Measurements from ENCODE around the gene PSD2. TPM values are rescaled to one million over a fixed set of nuclear protein-coding genes. Genes with fewer than 3 reads are reported as not detected.

PSD2 gene
- total and polyA plus RNA-seq, 7 donors, result under 0.01 to 0.28 (median 0.10) TPM; not detected in 4

DNA sequence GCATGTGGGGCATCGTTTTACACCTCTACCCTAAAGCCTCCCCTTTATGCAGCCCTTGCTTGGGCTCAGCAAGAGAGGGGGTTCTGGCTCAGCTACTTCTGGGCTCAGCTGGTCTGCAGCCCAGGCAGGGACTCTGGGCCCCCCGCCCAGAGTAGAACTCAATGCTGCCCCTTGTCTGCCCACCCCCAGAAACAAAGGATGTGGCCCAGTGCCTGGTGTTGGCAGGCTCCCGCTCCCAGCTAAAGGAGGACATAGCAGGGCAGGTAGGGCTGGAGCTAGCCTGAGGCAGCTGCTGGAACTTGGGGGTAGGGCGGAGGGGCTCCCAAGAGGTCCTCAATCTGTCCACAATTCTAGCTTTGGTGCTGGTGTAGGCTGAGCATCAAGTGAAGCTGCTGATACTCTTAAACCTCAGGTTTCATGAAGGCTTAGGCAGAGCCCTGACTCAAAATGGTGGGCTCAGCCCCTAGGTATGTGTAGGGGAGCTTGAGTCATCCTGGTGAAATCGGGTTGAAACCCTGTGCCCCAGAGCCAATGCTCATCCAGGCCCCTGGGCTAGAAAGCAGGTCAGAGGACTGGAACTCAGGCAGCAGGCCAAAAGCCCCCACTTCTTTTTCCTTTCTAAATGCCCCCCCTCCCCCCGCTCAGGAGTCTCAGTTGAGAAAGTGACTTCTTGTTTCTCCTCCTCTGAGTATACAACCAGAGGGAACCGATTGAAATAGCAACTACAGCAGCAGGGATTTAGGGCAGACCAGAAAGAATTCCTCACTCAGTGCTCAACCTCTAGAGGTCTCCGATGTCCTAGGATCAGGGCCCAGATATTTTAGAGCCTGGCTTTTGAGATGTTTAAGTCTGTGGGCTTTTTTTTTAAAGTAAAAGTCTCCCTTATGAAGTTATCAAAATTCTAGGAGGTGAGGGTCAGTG lies 11.4 kb downstream of the PSD2 start:
- no peak overlapping the region for H3K27ac ChIP-seq
- no peaks in the 10 kb centered on the region for H3K36me3 ChIP-seq
- H3K27me3 ChIP-seq, result peaks cover 0 to 21% (median 5%) of the 10 kb centered on the region in 3 donors
- H3K4me3 ChIP-seq, result no peak overlapping the region
- intact Hi-C loops (cut with DNase I), result no loop called here
- WGBS, 2 donors, result 64 to 67% methylated on average over 8 of the region's 8 CpGs
- no peak for DNase-seq
- H3K9me3 ChIP-seq, result no peaks in the 10 kb centered on the region
- TF ChIP-seq, protein P1, sequence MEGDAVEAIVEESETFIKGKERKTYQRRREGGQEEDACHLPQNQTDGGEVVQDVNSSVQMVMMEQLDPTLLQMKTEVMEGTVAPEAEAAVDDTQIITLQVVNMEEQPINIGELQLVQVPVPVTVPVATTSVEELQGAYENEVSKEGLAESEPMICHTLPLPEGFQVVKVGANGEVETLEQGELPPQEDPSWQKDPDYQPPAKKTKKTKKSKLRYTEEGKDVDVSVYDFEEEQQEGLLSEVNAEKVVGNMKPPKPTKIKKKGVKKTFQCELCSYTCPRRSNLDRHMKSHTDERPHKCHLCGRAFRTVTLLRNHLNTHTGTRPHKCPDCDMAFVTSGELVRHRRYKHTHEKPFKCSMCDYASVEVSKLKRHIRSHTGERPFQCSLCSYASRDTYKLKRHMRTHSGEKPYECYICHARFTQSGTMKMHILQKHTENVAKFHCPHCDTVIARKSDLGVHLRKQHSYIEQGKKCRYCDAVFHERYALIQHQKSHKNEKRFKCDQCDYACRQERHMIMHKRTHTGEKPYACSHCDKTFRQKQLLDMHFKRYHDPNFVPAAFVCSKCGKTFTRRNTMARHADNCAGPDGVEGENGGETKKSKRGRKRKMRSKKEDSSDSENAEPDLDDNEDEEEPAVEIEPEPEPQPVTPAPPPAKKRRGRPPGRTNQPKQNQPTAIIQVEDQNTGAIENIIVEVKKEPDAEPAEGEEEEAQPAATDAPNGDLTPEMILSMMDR (IDR thresholded peaks at IDR 0.05), result no peak
- TF ChIP-seq POLR2AphosphoS5 (IDR thresholded peaks at IDR 0.05), result no peak
- no peak for TF ChIP-seq POLR2A (IDR thresholded peaks at IDR 0.05)
- TF ChIP-seq EP300 (IDR thresholded peaks at IDR 0.05), result no peak
- no peaks in the 10 kb centered on the region for H3K4me1 ChIP-seq

DNA sequence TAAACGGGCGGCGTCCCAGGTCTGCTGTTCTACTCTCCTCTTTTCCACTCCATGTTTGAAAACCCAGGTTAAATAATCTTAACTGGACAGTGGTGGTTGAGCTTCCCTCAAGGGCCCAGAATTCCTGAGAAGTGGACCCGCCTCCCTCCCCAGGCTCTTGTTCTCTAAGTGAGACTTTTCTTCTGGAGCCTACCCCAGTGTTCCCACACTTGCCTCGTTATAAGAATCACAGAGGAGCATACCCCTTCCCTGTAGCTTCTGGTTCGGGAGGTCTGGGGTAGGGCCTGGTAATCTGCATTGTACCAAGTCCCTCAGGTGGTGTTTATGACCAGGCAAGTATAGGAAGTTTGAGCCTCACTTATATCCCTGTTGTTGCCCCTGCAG lies 12.0 kb downstream of the PSD2 start:
- 67% methylated on average over 6 of the region's 6 CpGs for WGBS, 2 donors
- no peak overlapping the region for H3K4me3 ChIP-seq
- H3K36me3 ChIP-seq, result no peaks in the 10 kb centered on the region
- TF ChIP-seq POLR2AphosphoS5 (IDR thresholded peaks at IDR 0.05) (no peak), EP300 (IDR thresholded peaks at IDR 0.05) (no peak), POLR2A (IDR thresholded peaks at IDR 0.05) (no peak)
- TF ChIP-seq, protein P1 (IDR thresholded peaks at IDR 0.05), result no peak
- no peak for DNase-seq
- H3K4me1 ChIP-seq, result no peaks in the 10 kb centered on the region
- H3K27me3 ChIP-seq, result peaks cover 0 to 14% (median 5%) of the 10 kb centered on the region in 3 donors
- H3K27ac ChIP-seq, result no peak overlapping the region
- H3K9me3 ChIP-seq, result no peaks in the 10 kb centered on the region
- intact Hi-C loops (cut with DNase I), result no loop called here

DNA sequence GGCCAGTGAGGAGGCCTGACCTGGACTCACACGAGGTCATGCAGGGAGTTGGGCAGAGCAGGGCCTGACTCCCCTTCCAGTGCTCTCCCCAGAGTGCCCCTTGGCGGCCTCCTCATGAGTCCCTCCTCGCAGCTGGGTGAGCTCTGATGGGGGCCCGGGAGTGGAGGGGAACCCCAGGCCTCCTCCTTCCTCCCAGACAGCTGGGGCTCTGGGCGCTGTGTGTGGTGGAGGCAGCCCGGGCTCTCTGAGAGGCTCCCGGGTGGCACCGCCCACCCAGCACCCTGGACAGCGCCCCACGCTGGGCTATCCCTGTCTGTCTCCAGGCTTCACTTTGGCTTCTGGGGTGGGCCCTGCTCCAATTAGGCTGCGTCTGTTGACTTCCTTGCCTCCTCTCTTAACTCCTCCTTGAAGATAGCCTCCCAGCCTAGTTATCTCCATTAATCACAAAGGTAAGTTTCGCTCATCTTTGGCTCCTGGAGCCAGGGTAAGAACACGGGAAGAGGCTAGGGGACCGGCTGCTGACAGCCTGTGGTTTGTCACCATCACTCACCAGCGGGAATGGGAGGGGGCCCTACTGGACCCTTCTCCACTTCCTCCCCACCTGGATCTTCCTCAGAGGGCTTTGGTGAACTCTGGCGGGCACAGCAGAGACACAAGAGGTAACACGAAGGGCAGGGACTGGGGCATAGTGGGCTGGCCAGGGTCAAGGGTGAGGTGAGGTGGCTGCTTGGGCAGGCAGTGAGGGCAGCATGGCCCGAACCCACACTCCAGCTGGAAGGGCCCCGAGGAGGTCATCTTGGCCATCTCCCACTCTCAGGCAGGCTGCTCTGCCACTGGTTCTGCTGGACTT lies 13.1 kb downstream of the PSD2 start:
- H3K36me3 ChIP-seq, result no peaks in the 10 kb centered on the region
- TF ChIP-seq POLR2AphosphoS5 (IDR thresholded peaks at IDR 0.05), result no peak
- TF ChIP-seq EP300 (IDR thresholded peaks at IDR 0.05), result no peak
- TF ChIP-seq POLR2A (IDR thresholded peaks at IDR 0.05), result no peak
- TF ChIP-seq, protein P1 (IDR thresholded peaks at IDR 0.05), result no peak
- H3K4me3 ChIP-seq, result no peak overlapping the region
- peaks cover 0 to 12% (median 2%) of the 10 kb centered on the region in 3 donors for H3K27me3 ChIP-seq
- no peak for DNase-seq
- H3K4me1 ChIP-seq, result no peaks in the 10 kb centered on the region
- no peak overlapping the region for H3K27ac ChIP-seq
- intact Hi-C loops (cut with DNase I), result no loop called here
- no peaks in the 10 kb centered on the region for H3K9me3 ChIP-seq
- WGBS, 2 donors, result 35 to 36% methylated on average over 19 of the region's 19 CpGs

DNA sequence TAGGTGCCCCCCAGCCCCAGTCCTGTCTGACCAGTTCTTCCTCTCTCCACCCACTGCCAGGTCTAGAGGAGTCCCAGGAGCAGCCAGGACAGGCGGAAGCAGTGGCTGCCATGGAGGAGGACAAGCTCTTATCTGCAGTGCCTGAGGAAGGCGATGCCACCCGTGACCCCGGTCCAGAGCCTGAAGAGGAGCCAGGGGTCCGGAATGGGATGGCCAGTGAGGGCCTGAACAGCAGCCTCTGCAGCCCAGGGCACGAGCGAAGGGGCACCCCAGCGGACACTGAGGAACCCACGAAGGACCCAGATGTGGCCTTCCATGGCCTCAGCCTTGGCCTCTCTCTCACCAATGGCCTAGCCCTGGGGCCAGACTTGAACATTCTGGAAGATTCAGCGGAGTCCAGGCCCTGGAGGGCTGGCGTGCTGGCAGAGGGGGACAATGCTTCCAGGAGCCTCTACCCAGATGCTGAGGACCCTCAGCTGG lies 13.8 kb downstream of the PSD2 start:
- Histone ChIP-seq H3K36me3 (no peaks in the 10 kb centered on the region), H3K27ac (no peak overlapping the region), H3K27me3 (peaks cover 0 to 12% (median 0%) of the 10 kb centered on the region in 3 donors), H3K4me1 (no peaks in the 10 kb centered on the region), H3K4me3 (no peak overlapping the region), H3K9me3 (no peaks in the 10 kb centered on the region)
- intact Hi-C loops (cut with DNase I), result no loop called here
- 85 to 91% methylated on average over 11 of the region's 11 CpGs for WGBS, 2 donors
- no peak for DNase-seq
- TF ChIP-seq POLR2AphosphoS5 (IDR thresholded peaks at IDR 0.05) (no peak), EP300 (IDR thresholded peaks at IDR 0.05) (no peak), POLR2A (IDR thresholded peaks at IDR 0.05) (no peak)
- TF ChIP-seq, protein P1 (IDR thresholded peaks at IDR 0.05), result no peak

Measured in sigmoid colon (tissue), 7 donors.